Thoracic aorta (tissue), 2 donors: ENCODE results near the gene RNF14. TPM values are rescaled to one million over a fixed set of nuclear protein-coding genes. Genes with fewer than 3 reads are reported as not detected.

Source experiments
- ATAC-seq: fragments of 150-250 bp; one replicate; pipeline ENCODE4 v1.8.0; 2017; ENCODE audit warnings: low read depth; ENCODE audit not compliant: insufficient number of reproducible peaks, low FRiP score
- DNase-seq: peaks from one replicate; pipeline ENCODE4 v3.0.0-alpha.2; 2020; ENCODE audit warnings: low spot score
- H3K27ac ChIP-seq, 2 donors: fragments of 200-600 bp; sonication (generic); 1 replicate in 1 of 2; 2 replicates in 1 of 2; pipeline ENCODE4 v1.5.1; 2016; ENCODE audit warnings: mild to moderate bottlenecking in 2 of 2, moderate library complexity in 2 of 2
- H3K27me3 ChIP-seq: fragments of 200-600 bp; sonication (generic); replicated peaks from 2 replicates; pipeline ENCODE4 v1.6.0; 2016; ENCODE audit warnings: mild to moderate bottlenecking; ENCODE audit not compliant: insufficient read depth
- H3K36me3 ChIP-seq: fragments of 200-600 bp; sonication (generic); one replicate; pipeline ENCODE4 v1.5.1; 2016
- H3K4me1 ChIP-seq, 2 donors: fragments of 200-600 bp; sonication (generic); 1 replicate in 1 of 2; 2 replicates in 1 of 2; pipeline versions ENCODE4 v1.5.1 to v1.6.0; 2016; ENCODE audit warnings: low read depth in 2 of 2, mild to moderate bottlenecking in 1 of 2; ENCODE audit not compliant: control insufficient read depth in 1 of 2
- H3K4me3 ChIP-seq: fragments of 200-600 bp; sonication (generic); 2 replicates; pipeline ENCODE4 v1.5.1; 2016; ENCODE audit warnings: mild to moderate bottlenecking
- H3K9me3 ChIP-seq: fragments of 200-600 bp; sonication (generic); 2 replicates; pipeline ENCODE4 v1.5.1; 2016
- total RNA-seq, 2 donors: library from RNA; depleted of rRNA; stranded (reverse); fragments of >200 nt; gene quantifications; one replicate each; pipeline versions ENCODE4 v1.1.0 to v1.2.3, GENCODE V29; 2016
- TF ChIP-seq, protein P1 (sequence below): fragments of 200-600 bp; sonication (generic); IDR thresholded peaks from one replicate; pipeline ENCODE4 v1.5.1; 2019; ENCODE audit warnings: antibody characterized with exemption

RNF14 gene
- total RNA-seq, 2 donors from 2014 or later, result 63.4 to 93.3 TPM

DNA sequence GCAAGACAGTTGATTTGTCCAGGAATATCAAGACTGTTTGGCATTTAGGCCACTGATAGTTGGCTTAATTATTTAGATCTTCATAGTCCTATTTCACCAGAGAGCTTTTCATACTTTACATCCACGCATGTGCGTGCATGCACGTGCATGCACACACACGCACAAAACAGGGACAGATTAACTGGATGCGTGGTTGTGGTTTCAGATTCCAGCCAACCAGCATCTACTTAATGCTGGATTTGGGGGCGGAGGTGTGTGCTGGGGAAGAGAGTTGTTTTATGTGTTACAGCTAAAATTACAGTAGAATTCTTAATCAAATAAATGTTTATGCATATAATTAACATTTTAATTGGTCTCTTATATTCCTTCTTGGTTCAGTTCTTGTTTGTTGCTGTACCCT lies 7.3 kb downstream of the RNF14 start:
- TF ChIP-seq, protein P1, sequence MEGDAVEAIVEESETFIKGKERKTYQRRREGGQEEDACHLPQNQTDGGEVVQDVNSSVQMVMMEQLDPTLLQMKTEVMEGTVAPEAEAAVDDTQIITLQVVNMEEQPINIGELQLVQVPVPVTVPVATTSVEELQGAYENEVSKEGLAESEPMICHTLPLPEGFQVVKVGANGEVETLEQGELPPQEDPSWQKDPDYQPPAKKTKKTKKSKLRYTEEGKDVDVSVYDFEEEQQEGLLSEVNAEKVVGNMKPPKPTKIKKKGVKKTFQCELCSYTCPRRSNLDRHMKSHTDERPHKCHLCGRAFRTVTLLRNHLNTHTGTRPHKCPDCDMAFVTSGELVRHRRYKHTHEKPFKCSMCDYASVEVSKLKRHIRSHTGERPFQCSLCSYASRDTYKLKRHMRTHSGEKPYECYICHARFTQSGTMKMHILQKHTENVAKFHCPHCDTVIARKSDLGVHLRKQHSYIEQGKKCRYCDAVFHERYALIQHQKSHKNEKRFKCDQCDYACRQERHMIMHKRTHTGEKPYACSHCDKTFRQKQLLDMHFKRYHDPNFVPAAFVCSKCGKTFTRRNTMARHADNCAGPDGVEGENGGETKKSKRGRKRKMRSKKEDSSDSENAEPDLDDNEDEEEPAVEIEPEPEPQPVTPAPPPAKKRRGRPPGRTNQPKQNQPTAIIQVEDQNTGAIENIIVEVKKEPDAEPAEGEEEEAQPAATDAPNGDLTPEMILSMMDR, result no peak
- no peaks in the 10 kb centered on the region for H3K27me3 ChIP-seq
- DNase-seq (no peak), ATAC-seq (no peak)
- H3K36me3 ChIP-seq, result peaks cover 34% of the 10 kb centered on the region
- H3K4me1 ChIP-seq, result peaks cover 6 to 22% of the 10 kb centered on the region in 2 donors
- H3K4me3 ChIP-seq, result no peak overlapping the region
- H3K9me3 ChIP-seq, result no peaks in the 10 kb centered on the region
- no peak overlapping the region for H3K27ac ChIP-seq

DNA sequence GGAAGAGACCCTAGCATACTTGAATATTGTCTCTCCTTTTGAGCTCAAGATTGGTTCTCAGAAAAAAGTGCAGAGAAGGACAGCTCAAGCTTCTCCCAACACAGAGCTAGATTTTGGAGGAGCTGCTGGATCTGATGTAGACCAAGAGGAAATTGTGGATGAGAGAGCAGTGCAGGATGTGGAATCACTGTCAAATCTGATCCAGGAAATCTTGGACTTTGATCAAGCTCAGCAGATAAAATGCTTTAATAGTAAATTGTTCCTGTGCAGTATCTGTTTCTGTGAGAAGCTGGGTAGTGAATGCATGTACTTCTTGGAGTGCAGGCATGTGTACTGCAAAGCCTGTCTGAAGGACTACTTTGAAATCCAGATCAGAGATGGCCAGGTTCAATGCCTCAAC lies 9.5 kb downstream of the RNF14 start:
- no peak for DNase-seq
- peaks cover 39% of the 10 kb centered on the region for H3K36me3 ChIP-seq
- no peak overlapping the region for H3K4me3 ChIP-seq
- no peak for ATAC-seq
- H3K27me3 ChIP-seq, result no peaks in the 10 kb centered on the region
- H3K9me3 ChIP-seq, result no peaks in the 10 kb centered on the region
- peaks cover 6 to 16% of the 10 kb centered on the region in 2 donors for H3K4me1 ChIP-seq
- TF ChIP-seq, protein P1, result no peak
- H3K27ac ChIP-seq, result no peak overlapping the region

DNA sequence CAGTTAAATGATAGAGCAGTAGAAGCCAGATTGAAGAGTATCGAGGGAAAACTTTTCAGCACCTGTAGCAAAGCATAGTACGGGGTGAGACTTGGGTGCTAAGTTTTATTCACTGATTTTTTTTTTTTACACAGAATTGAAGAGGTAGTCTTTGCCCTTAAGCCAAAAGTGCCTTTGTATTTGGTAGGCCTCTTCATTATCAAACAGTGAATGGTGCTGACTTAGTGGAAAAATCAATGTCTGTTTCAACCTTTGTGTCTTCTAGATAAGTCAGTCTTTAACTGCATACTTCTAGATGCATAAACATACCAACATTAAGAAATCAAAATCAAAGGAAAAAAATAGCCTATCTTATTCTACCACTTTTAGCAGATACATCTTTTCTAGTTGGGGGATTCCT lies 13.7 kb downstream of the RNF14 start:
- Histone ChIP-seq H3K27ac (no peak overlapping the region), H3K9me3 (no peaks in the 10 kb centered on the region), H3K4me1 (peaks cover 3 to 12% of the 10 kb centered on the region in 2 donors), H3K4me3 (no peak overlapping the region), H3K36me3 (peaks cover 76% of the 10 kb centered on the region), H3K27me3 (no peaks in the 10 kb centered on the region)
- ATAC-seq (no peak), DNase-seq (no peak)
- TF ChIP-seq, protein P1, result no peak

DNA sequence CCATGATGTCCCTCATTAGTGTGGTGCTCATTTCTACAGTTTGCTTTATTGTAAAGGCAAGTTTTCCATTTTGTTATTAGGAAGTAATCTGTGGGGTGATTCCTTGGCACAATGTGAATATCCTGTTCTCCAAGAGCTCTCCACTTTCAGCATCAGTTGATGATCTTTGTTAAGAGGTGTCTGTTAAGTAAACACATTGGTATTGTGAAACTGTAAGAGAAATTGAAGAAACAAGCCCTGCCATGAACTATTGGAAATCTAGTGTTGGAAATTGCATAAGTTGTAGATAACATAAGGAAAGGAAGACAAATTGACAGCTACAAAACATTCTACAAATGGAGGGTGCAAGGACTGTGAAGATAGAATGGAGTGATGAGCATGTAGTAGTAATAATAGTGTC lies 17.2 kb downstream of the RNF14 start:
- Histone ChIP-seq H3K4me3 (no peak overlapping the region), H3K27ac (no peak overlapping the region), H3K4me1 (no peaks in the 10 kb centered on the region), H3K27me3 (no peaks in the 10 kb centered on the region), H3K36me3 (peaks cover 58% of the 10 kb centered on the region), H3K9me3 (no peaks in the 10 kb centered on the region)
- no peak for DNase-seq
- TF ChIP-seq, protein P1, result no peak
- no peak for ATAC-seq

DNA sequence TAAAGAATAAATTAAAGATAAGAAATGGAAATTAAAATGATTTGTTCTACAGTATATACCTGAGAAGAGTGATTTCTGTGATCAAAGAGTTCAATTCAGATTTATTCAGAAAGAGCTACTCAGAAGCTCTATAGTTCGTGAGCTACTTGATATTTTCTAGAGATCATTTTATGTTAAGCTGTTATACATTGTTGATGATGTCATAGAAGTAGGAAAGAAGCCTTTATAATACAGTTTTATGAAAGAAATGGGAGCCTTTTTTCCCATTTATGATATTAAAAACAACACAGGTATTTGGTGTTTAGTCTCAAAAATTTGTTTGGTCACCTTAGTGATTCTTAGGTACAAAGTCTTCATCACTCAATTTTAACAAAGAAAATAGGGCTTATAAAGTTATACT lies 20.8 kb downstream of the RNF14 start:
- H3K36me3 ChIP-seq, result peaks cover 48% of the 10 kb centered on the region
- no peaks in the 10 kb centered on the region for H3K27me3 ChIP-seq
- DNase-seq (no peak), ATAC-seq (no peak)
- no peaks in the 10 kb centered on the region for H3K9me3 ChIP-seq
- peaks cover 0 to 7% of the 10 kb centered on the region in 2 donors for H3K4me1 ChIP-seq
- TF ChIP-seq, protein P1, result no peak
- no peak overlapping the region for H3K27ac ChIP-seq
- H3K4me3 ChIP-seq, result no peak overlapping the region
